CD4-positive, alpha-beta T cell treated with Interleukin-6 at 100 ng/mL for 8 hours (primary cell): ENCODE measurements around the gene PCID2.
"Not testable (repeated sequence)": the region's sequence is repeated elsewhere in the genome, so short reads cannot be mapped to it uniquely, and the experiment has no call there.

Experiments
- DNase-seq: peaks from one replicate; pipeline ENCODE4 v3.0.0-alpha.2; 2020; ENCODE audit warnings: mixed read lengths, low spot score

PCID2 gene

GRCh38 chr13:113164492-113164891 lies 44.0 kb downstream of the PCID2 start:
- no peak for DNase-seq

- no peak for DNase-seq
These were observed 45.4 kb downstream of the PCID2 start for GRCh38 chr13:113162783-113163685.

GRCh38 chr13:113161975-113162374 lies 46.5 kb downstream of the PCID2 start:
- DNase-seq = not testable (repeated sequence)

- no peak for DNase-seq
These were observed 47.0 kb downstream of the PCID2 start for GRCh38 chr13:113161433-113161832.

GRCh38 chr13:113160983-113161382 lies 47.5 kb downstream of the PCID2 start:
- DNase-seq = no peak

- no peak for DNase-seq
These were observed 48.8 kb downstream of the PCID2 start for GRCh38 chr13:113159701-113160100.

GRCh38 chr13:113158946-113159345 lies 49.5 kb downstream of the PCID2 start:
- no peak for DNase-seq

- DNase-seq = no peak
These were observed 50.3 kb downstream of the PCID2 start, which contains the start of gene PROZ for GRCh38 chr13:113157929-113158747. Gene PROZ (plus strand): TSS chr13:113158648. CDS start chr13:113158661, 13 bp downstream.

- DNase-seq = no peak
These were observed 51.1 kb downstream of the PCID2 start for GRCh38 chr13:113157206-113157928.

- no peak for DNase-seq
These were observed 52.4 kb downstream of the PCID2 start for GRCh38 chr13:113155982-113156655.

GRCh38 chr13:113155201-113155600 lies 53.3 kb downstream of the PCID2 start:
- DNase-seq = no peak

- DNase-seq = peak; percentile 69
These were observed 54.4 kb downstream of the PCID2 start for GRCh38 chr13:113153810-113154748.

GRCh38 chr13:113152984-113153809 lies 55.3 kb downstream of the PCID2 start:
- DNase-seq = no peak

- DNase-seq = no peak
These were observed 55.8 kb downstream of the PCID2 start for GRCh38 chr13:113152691-113152983.

GRCh38 chr13:113151745-113152690 lies 56.5 kb downstream of the PCID2 start:
- no peak for DNase-seq

- DNase-seq = no peak
These were observed 57.7 kb downstream of the PCID2 start for GRCh38 chr13:113150550-113151365.

GRCh38 chr13:113149711-113150549 lies 58.5 kb downstream of the PCID2 start:
- DNase-seq = no peak
